Measurements from ENCODE around the gene PPP2CA.

Gene PPP2CA

GRCh38 chr5:134225780-134226440, at the start of gene PPP2CA:
Gene PPP2CA (minus strand): TSS chr5:134226073. CDS start chr5:134225861, 212 bp downstream.
- peak; percentile 100 for DNase-seq (ENCODE audit: low spot score)
- no peak for TF ChIP-seq CTCF (IDR thresholded peaks at IDR 0.05)
- H3K4me3 ChIP-seq = peak within 1 kb of the TSS; percentile 88

GRCh38 chr5:134273642-134274395, 47.9 kb upstream of the PPP2CA start:
- DNase-seq (ENCODE audit: low spot score) = no peak
- Histone ChIP-seq H3K27ac (no peak overlapping the region), H3K4me3 (no peak overlapping the region)
- TF ChIP-seq CTCF (IDR thresholded peaks at IDR 0.05) = no peak

More at GRCh38 chr5:134225780-134226440, at the start of gene PPP2CA:
- peak within 1 kb of the TSS; percentile 99 to 100 for H3K27ac ChIP-seq

GRCh38 chr5:134271059-134271458, 45.2 kb upstream of the PPP2CA start:
- no peak for DNase-seq (ENCODE audit: low spot score)
- no peak overlapping the region for H3K27ac ChIP-seq
- H3K4me3 ChIP-seq = no peak overlapping the region
- no peak for TF ChIP-seq CTCF (IDR thresholded peaks at IDR 0.05)

GRCh38 chr5:134268919-134269318, 43.0 kb upstream of the PPP2CA start:
- TF ChIP-seq CTCF (IDR thresholded peaks at IDR 0.05) = no peak

GRCh38 chr5:134268019-134268601, 42.2 kb upstream of the PPP2CA start:
- H3K27ac ChIP-seq = no peak overlapping the region
- TF ChIP-seq CTCF (IDR thresholded peaks at IDR 0.05) = no peak
- no peak for DNase-seq (ENCODE audit: low spot score)
- H3K4me3 ChIP-seq = no peak overlapping the region

More at GRCh38 chr5:134268919-134269318, 43.0 kb upstream of the PPP2CA start:
- DNase-seq (ENCODE audit: low spot score) = no peak
- Histone ChIP-seq H3K4me3 (no peak overlapping the region), H3K27ac (no peak overlapping the region)

GRCh38 chr5:134267366-134268018, 41.6 kb upstream of the PPP2CA start:
- no peak for TF ChIP-seq CTCF (IDR thresholded peaks at IDR 0.05)
- no peak for DNase-seq (ENCODE audit: low spot score)
- Histone ChIP-seq H3K4me3 (no peak overlapping the region), H3K27ac (no peak overlapping the region)
